NB4 (cell line): ENCODE results near the gene SPIRE2.

Experiments used
- MYC ChIP-seq: IDR thresholded peaks from 2 replicates; pipeline ENCODE4 v1.6.1; 2011; ENCODE audit warnings: low read depth, low read length
- POLR2A ChIP-seq: IDR thresholded peaks from 2 replicates; pipeline ENCODE4 v1.6.1; 2011; ENCODE audit warnings: mild to moderate bottlenecking; ENCODE audit not compliant: insufficient read length; ENCODE audit errors: extremely low read depth
- TF ChIP-seq, protein P1 (sequence below): IDR thresholded peaks from one replicate; pipeline ENCODE4 v1.5.1; 2012; ENCODE audit warnings: low read depth, low read length

DNA sequence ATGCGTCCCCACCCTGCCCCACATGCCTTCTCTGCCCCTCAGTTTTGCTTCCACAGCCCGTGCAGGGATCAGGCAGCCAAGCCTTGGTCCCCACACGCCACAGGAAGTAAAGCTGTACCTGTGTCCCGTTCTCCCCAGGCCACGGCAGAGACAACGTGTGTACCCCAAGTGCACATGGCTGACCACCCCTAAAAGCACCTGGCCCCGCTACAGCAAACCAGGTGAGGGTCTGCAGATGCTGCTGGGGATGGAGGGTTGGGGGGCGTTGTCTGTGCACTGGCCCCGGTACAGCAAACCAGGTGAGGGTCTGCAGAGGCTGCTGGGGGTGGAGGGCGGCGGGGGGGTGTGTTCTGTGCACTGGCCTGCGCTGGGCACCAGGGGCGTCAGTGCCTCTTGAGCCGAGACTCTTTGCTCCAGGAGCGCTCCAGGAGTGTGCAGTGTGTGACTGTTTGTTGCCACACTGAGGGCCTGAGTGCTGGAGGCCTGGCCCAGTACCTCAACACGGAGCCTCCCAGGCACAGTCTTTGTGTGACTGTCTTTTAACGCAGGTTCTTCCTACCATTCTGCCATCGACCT lies 63.9 kb downstream of the SPIRE2 start:
- TF ChIP-seq, protein P1, sequence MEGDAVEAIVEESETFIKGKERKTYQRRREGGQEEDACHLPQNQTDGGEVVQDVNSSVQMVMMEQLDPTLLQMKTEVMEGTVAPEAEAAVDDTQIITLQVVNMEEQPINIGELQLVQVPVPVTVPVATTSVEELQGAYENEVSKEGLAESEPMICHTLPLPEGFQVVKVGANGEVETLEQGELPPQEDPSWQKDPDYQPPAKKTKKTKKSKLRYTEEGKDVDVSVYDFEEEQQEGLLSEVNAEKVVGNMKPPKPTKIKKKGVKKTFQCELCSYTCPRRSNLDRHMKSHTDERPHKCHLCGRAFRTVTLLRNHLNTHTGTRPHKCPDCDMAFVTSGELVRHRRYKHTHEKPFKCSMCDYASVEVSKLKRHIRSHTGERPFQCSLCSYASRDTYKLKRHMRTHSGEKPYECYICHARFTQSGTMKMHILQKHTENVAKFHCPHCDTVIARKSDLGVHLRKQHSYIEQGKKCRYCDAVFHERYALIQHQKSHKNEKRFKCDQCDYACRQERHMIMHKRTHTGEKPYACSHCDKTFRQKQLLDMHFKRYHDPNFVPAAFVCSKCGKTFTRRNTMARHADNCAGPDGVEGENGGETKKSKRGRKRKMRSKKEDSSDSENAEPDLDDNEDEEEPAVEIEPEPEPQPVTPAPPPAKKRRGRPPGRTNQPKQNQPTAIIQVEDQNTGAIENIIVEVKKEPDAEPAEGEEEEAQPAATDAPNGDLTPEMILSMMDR = no peak
- TF ChIP-seq POLR2A = no peak
- no peak for TF ChIP-seq MYC
